Stimulated activated CD4-positive, alpha-beta T cell treated with anti-CD3 and anti-CD28 coated beads, Interleukin-12 subunit alpha, Interleukin-12 subunit beta, amount 100 ng/mL, for 4 hours (primary cell): ENCODE measurements around the gene NDST1.
"Not testable (repeated sequence)": the region's sequence is repeated elsewhere in the genome, so short reads cannot be mapped to it uniquely, and the experiment has no call there.

Experiments
- DNase-seq: peaks from one replicate; pipeline ENCODE4 v3.0.0-alpha.2; 2020

NDST1 gene

DNA sequence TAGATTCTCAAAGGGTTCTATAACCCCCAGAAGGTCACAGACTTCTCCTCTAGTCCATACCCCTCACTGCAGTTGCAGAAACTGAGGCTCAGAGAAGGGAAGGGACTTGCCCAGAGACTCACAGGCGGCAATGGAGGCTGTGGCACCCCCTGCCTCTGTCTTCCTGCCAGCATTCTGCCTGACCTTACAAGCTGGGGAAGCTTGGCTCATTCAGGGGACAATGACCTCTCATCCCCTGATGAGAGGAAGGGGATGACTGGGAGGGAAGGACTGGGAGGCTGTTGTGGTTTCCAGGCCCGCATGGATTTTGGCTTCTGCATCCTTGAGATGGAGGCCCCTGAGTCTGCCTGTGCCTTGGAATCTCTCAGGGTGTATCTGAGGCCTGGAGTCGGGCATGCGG, 897 bp downstream of the NDST1 start:
- DNase-seq, result no peak

DNA sequence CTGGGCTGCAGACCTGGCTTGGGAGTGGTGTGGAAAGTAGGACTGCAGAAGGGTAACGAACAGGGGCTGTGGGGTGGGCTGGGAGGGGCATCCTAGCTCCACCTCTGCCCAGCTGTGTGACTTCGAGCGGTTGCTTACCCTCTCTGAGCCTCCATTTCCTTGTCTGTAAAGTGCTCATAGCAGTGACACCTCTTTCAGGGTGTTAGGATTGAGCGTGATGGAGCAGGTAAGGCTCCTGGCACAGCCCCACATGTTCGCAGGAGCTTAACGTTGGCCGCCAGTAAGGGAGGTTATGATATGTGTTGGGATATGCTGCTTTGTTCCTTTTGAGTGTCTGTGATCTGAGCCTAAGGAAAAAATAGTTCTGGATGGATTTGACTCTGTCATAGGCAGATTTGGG, 2.1 kb downstream of the NDST1 start:
- DNase-seq, result no peak

DNA sequence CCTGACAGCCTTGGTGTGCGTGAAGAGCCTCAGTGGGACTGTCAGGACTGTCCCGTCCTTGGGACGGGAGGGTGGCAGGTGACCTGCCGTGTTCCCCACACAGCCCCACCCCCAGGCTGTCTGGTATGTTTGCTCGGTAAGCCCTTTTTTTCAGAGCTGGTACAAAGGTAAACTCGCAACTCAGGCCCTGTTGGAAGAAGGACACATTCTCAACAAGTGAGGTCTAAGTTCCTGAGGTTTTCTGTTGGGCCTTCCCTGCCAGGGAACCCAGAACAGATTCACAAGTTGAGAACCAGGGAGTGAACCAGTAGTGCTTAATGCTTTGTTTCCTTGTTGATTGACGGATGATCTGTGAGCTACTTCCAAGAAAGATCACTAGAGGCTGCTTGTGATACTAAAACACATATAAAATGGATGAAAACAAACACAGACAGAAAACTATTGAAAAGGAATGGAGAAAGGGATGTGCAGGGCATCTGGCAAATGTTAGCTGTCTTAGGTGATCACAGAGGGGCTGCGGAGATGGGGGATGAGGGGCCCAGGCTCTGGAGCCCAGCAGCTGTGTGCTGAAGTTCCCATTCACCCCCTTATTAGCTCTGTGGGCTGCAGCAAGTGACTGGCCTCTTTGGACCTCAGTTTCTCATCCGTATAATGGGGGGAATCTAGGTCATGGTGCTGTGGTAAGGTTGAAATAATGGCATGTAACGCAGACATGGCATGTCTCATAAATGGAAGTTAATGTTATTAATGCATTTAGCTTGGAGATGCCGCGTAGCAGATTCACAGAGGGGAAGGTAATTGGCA, 2.7 kb downstream of the NDST1 start:
- DNase-seq, result no peak

DNA sequence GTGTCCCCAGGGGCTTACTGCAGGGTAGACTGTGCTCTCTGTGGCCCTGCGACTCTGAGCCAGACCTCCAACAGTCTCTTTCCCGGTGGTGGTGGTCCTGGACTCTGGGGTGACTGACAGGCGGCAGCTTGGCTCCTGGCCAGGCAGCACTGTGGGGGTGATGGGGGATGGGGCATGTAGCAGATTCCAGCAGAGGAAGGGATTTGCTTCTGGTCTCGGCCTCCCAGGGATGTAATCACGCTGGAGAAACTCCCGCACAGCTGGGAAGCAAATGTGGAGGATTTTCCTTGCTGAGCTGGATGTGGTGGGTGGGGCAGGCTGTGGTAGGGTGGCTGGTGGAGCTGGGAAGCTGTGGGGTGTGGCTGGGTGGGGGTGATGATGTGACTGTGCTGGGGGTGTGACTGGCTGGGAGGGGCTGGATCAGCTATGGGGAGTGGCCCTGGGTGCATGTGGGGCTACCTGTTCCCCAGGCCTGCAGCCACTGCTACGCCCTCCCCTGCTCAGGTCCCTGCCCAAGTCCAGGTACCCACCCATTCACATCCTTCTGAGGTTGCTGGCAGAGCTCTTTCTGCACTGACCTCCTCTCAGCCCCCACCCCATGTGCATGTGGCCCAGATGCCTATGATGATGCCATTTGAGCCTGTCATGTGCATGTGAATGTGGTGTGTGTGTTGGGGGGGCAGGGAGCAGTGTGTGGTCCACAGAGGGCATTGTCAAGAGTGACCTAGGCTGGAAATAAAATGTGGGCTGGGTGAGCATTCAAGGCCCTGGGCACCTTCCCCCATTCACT, 3.8 kb downstream of the NDST1 start:
- no peak for DNase-seq

DNA sequence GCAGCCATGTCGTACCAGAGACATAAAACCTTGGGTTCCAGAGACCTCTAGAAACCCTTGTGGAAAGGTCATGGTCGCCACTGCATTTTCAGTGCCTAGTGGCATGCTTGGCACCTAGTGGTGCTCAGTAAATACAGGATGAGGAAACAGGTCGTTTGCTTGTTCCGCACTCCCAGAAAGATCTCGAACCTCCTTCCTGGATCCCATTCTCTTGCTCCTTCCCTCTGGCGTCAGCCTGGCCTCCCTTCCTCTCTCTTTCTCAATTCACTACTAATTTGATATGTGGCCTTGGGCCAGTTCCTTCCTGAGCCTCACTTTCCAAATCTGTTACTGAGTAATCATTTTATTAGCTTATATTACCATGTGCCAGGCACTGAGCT, 4.4 kb downstream of the NDST1 start:
- no peak for DNase-seq

DNA sequence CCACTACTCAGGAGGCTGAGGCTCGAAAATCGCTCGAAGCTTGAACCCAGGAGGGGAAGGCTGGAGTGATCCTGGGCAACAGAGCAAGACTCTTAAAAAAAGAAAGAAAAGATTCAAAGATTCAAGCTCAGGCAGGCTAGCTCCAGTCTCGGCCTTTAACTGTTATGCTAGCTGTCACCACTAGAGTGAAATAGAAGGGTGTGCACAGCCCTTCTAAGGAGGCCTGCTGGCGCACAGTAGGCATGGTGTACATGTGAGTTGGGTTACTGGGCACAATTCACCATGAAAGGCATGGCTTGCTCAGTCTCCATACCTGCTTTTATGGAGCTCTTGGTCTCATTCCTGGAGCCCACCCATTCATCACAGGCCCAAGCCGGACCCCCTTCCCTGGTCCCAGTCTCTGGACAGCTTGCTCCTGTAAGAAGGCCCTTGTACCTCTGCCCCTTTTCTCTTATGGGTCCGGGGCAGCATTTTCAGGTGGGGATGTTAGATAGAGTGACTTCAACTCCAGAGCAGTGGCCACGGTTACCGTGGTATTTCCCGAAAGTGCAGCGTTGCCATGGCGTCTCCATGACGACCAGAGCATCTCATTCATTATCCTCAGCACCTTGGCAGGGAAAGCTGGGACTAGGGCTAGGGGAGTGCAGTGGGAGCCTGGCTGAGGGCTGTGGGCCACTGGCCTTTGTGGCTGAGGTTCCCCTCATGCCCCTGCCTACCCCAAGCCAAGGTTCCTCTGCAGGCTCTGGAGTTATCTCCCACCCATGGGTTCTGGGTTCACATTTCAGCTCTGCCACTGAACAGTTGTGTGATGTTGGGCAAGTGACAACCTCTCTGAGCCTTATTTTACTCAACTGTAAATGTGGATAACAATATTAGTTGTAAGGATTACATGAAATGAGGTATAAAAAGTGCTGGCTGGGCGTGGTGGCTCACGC, 5.7 kb downstream of the NDST1 start:
- DNase-seq, result no peak

DNA sequence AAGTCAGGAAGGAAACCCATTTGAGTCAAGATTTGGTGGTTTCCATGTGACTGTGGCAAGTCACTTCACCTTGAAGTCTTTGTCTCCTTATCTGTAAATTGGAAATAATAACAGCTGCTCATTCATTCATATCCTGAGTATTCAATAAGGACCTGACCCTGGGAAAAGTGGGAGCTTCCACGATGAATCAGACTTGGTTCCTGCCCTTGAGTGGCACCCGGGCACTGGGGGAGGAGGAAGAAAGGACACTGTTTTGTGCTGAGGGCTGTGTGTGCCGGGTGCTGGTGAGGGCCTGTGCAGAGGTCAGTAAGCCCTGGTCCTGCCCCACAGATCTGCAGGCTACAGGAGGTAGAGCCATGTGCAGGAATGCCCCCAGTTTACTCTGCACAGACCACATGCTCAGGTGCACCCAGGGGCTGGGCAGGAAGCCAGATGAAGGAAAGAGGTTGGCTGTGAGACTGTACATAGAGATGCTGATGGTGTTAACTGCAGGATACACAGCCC, 6.8 kb downstream of the NDST1 start:
- no peak for DNase-seq

DNA sequence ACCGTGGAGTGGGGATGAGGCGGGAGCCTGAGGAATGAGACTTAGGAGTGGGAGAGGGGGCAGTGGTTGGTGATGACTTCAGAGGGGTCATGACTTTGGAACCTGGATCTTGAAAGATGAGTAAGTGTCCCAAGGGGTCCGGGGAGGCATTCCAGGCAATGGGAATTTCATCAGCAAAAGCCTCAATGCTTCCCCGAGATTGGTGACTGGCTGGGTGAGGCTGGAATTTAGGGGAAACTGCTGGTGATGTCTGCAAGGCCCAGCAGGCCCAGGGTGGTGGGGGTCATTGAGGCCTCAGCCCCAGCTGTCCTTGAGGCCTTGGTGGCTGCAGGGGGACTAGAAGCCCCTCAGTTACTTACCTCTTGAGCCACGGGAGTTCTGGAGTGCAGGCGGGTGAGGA, 7.5 kb downstream of the NDST1 start:
- DNase-seq, result no peak

DNA sequence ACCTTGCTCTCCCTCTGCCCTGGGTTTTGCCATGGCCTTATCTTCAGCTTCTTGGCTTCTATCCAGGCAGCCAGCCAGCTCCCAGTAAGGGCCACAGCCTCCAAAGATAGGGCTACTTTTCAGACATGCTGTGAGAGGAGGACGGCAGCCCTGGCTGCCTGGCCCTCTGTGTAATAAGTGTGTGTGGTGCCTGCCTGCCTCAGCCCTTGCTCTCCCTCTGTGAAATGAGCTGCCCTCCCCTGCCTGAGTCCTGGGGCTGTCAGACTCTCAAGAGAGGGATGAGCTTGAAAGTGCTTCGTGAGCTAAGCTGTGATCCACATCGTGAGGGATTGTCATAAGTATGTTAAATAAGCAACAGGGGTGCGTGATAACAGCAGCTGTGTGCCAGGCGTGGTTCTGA, 8.1 kb downstream of the NDST1 start:
- no peak for DNase-seq

DNA sequence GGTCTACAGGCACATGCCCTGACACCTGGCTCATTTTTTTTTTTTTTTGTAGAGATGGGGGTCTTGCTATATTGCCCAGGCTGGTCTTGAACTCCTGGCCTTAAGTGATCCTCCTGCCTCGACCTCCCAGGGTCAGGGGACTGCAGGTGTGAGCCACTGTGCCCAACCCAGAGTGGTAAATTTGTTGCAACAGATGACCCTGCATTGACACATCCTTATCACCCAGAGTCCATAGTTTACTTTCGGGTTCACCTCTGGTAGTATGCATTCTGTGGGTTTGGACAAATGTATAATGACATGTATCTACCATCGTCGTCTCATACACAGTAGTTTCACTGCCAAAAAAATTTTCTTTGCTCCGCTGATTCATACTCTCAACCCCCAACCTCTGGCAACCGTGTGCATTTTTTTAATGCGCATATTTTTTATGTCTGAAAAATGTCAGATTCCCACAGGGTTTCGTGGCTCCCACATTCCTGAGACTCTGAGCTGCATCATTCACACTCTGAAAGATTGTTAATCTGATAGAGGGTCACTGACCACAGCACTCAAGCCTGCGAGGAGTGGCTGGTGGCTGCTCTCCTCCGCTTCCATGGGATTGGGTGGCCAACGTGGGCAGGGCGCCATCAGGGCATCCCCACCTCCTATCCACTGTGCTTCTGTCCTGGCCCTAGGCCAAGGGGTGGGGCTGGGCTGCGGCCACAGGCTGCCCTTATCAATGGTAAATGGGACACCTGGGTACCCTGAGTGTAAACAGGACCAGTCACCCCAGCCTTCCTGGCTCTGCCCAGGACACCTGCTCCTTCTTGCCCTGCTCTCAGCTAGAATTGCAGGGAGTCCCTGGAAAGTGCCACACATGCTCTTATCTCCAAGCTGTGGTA, 9.6 kb downstream of the NDST1 start:
- no peak for DNase-seq

DNA sequence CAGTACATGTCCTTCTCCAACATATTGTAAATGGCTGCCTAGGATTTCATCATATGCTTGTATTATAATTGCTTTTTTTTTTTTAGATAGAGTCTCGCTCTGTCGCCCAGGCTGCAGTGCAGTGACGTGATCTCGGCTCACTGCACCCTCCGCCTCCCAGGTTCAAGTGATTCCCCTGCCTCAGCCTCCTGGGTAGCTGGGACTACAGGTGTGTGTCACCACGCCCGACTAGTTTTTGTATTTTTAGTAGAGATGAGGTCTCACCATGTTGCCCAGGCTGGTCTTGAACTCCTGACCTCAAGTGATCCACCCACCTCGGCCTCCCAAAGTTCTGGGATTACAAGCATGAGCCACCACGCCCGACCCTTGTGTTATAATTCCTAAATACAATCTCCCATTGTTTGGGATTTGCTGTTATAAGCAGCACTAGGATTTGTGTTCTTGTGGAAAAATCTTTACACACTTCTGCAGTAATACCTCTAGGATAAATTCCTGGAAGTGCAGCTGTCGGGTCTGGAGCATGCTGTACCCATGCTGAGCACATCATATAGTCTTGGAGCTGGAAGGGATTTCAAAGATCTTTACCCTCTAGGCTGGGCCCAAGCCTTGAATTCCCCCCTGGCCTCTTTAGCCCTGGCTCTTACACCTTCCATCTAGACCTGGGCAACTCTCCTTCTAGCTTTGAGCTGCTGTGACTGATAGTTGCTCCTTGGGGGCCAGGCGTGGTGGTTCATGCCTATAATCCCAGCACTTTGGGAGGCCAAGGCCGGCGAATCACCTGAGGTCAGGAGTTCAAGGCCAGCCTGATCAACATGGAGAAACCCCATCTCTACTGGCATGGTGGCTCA, 11.0 kb downstream of the NDST1 start:
- not testable (repeated sequence) for DNase-seq

DNA sequence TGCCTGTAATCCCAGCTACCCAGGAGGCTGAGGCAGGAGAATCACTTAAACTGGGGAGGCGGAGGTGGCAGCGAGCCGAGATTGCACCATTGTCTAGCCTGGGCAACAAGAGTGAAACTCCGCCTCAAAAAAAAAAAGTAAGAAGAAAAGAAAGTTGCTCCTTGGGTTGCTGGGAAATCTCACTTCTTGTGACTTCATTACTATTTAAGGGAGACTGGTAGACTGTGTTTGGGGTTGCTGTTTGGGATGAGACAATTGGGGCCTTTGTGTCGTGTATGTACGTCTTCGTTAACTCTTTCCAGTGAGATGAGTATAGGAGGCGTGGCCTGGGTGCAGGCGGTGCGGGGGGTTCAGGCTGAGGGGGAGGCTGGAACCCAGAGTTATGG, 11.6 kb downstream of the NDST1 start:
- no peak for DNase-seq

DNA sequence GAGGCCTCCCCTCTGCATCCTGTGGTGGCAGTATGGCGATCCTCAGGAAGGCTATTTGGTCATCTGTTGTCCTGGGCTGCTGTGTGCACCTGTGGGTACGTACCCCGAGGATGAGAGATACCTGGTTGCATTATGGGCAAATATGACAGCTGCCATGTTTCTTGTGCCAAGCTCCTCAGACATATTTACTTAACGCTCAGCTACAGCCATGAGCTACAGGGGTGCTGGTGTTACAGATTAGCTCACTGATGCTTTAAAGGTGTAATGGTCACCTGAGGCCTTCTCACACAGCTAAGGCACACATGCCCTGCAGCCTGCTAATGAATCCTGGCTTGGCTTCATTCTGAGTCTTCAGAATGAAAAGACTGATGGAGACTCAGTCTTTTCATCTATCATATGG, 12.0 kb downstream of the NDST1 start:
- no peak for DNase-seq

DNA sequence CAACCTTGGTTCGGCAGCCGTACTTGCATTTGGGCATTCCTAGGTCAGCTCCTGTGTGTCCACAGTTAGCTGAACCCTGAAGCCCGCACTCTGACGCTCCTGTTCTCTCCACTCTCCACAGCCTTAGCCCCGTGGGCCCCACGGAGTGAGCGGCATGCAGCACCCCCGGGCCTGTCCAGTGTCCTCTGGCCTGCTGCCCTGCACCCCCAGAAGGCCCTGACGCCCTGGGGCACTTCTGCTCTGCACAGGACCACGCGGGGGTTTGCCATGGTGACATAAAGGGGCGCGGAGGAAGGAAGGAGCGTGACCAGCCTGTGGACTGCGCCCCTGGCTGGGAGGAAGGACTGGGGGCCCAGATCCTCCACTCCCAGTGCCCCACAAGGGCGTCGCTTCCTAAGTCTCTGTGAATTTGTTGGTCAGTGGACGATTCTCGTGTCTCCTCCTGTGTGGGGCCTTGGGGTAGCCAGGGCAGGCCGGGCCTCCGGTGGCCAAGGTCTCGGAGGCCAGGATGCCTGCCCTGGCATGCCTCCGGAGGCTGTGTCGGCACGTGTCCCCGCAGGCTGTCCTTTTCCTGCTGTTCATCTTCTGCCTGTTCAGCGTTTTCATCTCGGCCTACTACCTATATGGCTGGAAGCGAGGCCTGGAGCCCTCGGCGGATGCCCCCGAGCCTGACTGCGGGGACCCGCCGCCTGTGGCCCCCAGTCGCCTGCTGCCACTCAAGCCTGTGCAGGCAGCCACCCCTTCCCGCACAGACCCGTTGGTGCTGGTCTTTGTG, 13.0 kb downstream of the NDST1 start:
- DNase-seq, result no peak

DNA sequence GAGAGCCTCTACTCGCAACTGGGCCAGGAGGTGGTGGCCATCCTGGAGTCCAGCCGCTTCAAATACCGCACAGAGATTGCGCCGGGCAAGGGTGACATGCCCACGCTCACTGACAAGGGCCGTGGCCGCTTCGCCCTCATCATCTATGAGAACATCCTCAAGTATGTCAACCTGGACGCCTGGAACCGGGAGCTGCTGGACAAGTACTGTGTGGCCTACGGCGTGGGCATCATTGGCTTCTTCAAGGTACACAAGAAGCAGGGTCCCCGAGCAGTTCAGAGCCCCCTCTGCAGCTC, 13.5 kb downstream of the NDST1 start:
- no peak for DNase-seq

DNA sequence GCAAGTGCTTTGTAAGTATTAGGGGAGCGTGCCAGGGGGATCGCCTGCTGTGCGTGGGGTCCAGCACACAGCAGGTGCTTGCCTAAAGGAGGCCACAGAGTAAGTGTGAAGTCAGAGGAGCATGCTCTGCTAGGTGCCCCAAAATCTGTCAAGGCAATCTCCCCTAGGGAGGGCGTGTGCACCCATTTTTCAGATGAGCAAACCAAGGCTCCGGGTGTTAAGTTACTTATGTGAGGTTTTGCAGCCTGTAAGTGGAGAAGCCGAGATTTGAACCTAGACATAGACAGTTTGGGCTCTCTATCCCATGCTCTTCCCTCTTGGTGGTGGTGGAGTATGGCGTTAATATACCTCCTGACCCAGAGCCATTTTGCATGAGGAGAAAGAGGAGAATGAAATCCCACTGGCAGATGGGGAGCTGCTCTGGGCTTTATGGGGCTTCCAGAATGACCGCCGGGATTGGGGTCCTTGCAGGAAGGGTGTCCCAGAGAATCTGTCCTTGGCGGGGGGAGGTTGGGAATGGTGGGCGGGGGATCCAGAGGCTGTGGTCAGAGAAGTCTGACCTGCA, 14.1 kb downstream of the NDST1 start:
- DNase-seq, result no peak

DNA sequence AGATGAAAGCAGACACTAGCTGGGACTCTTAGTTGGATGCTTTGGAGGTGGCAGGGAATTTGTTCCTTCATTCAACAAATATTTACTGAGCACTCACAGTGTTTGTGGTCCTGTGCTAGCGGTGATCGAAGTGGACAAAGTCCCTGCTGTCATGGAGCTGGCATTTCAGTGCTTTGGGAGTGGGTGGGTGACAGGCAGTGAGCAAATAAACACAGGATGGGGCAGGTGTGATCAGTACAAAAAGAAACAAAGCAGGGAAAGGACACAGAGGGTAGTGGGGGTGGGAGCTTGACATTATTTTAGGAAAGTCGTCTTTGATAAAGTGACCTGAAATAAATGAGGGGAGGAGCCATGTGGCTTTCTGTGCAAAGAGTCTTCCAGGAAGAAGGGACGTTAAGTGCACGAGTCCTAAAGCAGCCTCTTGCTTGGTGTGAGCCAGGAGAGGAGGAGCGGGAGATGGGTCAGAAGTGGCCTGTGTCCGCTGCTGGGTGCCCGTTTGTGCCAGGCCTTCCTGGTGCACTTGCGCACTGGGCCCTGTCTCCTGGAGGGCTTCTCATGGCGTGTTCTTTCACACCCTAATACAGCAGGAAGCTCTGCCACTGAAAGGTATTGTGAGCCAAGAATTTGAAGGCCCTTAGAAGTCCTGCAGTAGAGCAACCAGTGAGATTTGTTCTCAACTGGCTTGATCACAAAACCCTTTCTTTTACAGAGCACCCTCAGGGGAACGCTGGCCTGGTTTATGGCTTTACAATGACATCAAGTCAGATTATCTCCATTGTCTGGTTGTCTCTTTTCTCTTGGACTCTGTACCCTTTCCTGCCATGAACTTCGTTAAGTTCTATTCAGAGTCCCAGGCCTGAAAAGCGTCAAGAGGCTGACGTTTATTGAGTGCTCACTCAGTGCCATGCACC, 14.8 kb downstream of the NDST1 start:
- no peak for DNase-seq

DNA sequence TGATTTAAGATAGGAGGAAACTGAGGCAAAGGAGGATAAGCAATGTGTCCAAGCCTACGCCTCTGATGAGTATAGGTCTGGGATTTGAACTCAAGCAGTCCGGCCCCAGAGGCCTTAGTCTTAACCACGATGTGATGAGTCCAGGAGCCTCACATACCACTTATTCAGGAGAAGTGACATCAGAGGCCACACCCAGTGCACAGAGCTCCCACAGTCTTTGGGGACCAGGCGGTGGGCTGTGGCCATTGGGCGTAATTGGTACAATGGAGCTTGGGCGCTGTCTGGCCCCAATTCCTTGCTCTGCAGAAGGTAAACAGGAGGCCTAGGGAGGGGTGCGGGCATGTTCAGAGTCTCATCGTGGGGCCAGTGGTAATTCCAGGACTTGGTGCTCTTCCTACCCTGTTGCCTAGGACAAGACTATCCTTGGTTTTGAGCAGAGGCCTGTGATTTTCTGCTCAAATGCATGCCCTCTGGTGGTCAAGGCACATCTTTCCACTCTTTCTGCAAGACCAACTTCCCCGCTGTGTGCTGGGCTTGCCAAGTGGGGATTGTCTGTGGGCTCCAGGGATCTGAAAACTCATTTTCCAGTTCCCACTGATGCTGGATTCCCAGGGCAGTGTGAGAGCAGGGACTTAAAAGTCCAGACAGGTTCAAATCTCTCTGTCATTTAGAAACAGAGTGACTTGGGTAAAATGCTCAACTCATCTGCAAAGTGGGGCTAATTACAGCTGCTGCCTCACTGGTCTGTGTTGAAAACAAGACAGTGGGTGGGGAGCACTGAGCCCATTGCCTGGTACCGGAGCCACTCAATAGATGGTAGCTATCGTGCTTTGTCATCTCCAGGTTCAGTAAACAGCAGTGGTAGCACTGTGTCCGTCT, 15.8 kb downstream of the NDST1 start:
- DNase-seq, result no peak
